Tibial nerve (tissue), 4 donors: ENCODE measurements around the gene CHCHD1. TPM values are rescaled to one million over a fixed set of nuclear protein-coding genes. Genes with fewer than 3 reads are reported as not detected.
A peak's percentile ranks its signal among the peaks of the same experiment; 100 is the strongest.

Source experiments
- DNase-seq, 2 donors: peaks; one replicate each; pipeline ENCODE4 v3.0.0-alpha.2; 2019; ENCODE audit warnings: low spot score in 2 of 2
- H3K27ac ChIP-seq, 4 donors: fragments of 200-600 bp; sonication (generic) in 3 of 4; one replicate each; pipeline ENCODE4 v1.5.1; 2017 to 2019; ENCODE audit warnings: mild to moderate bottlenecking in 1 of 4
- H3K27me3 ChIP-seq, 2 donors: fragments of 200-600 bp; sonication (generic) in 1 of 2; one replicate each; pipeline versions ENCODE4 v1.5.1 to v1.6.0; 2017 to 2019
- H3K36me3 ChIP-seq, 3 donors: fragments of 200-600 bp; sonication (generic); one replicate each; pipeline ENCODE4 v1.5.1; 2018 to 2019
- H3K4me1 ChIP-seq, 4 donors: fragments of 200-600 bp; sonication (generic) in 3 of 4; one replicate each; pipeline ENCODE4 v1.5.1; 2017 to 2019
- H3K4me3 ChIP-seq, 4 donors: fragments of 200-600 bp; sonication (generic) in 3 of 4; one replicate each; pipeline ENCODE4 v1.5.1; 2017 to 2019; ENCODE audit warnings: mild to moderate bottlenecking in 1 of 4, moderate library complexity in 1 of 4
- H3K9me3 ChIP-seq, 4 donors: fragments of 200-600 bp; sonication (generic) in 3 of 4; one replicate each; pipeline ENCODE4 v1.5.1; 2017 to 2019
- CTCF ChIP-seq, 5 experiments: fragments of 200-600 bp in 3 of 5; fragments of 450-650 bp in 2 of 5; sonication (generic) in 3 of 5; IDR thresholded peaks; one replicate each; pipeline ENCODE4 v1.5.1; 2016 to 2019; ENCODE audit warnings: antibody characterized with exemption in 5 of 5, mild to moderate bottlenecking in 3 of 5, moderate library complexity in 2 of 5
- EP300 ChIP-seq, 2 donors: sonication (generic); formaldehyde crosslinking; IDR thresholded peaks; one replicate each; pipeline ENCODE4 v1.6.1; 2017; ENCODE audit warnings: antibody characterized with exemption in 2 of 2, mild to moderate bottlenecking in 1 of 2
- POLR2A ChIP-seq, 2 donors: fragments of 450-650 bp; IDR thresholded peaks; one replicate each; pipeline ENCODE4 v1.6.1; 2017; ENCODE audit warnings: antibody characterized with exemption in 2 of 2, mild to moderate bottlenecking in 2 of 2, moderate library complexity in 2 of 2
- WGBS, 2 donors: methylation state at CpG; one replicate each; pipeline ENCODE4 v1.1.5; 2018; 5-methylcytosine and 5-hydroxymethylcytosine counted together
- total RNA-seq, 4 donors: library from RNA; depleted of rRNA; stranded (reverse); fragments of >200 nt; gene quantifications; one replicate each; pipeline ENCODE4 v1.1.0, GENCODE V29; 2016

The CHCHD1 gene
- total RNA-seq, 4 donors from 2014 or later, result 8.2 to 33.0 (median 16.2) TPM

GRCh38 chr10:73816917-73817729, 35.3 kb downstream of the CHCHD1 start:
- Histone ChIP-seq H3K9me3 (no peaks in the 10 kb centered on the region), H3K36me3 (peaks cover 0 to 57% (median 0%) of the 10 kb centered on the region in 3 donors), H3K27me3 (no peaks in the 10 kb centered on the region), H3K4me1 (peaks cover 0 to 30% (median 3%) of the 10 kb centered on the region in 4 donors), H3K27ac (peak overlapping the region in 3 of 4 donors; percentile 12 to 77 (median 70)), H3K4me3 (no peak overlapping the region)
- DNase-seq, result no peak
- TF ChIP-seq CTCF (IDR thresholded peaks at IDR 0.05) (no peak), POLR2A (IDR thresholded peaks at IDR 0.05) (no peak), EP300 (IDR thresholded peaks at IDR 0.05) (no peak)
- WGBS, 2 donors, result 79 to 83% methylated on average over 10 of the region's 10 CpGs

GRCh38 chr10:73817826-73818225, 36.0 kb downstream of the CHCHD1 start:
- WGBS, 2 donors, result 85 to 95% methylated on average over 4 to 5 of the region's 5 CpGs
- no peak for DNase-seq
- H3K36me3 ChIP-seq, result peaks cover 0 to 63% (median 0%) of the 10 kb centered on the region in 3 donors
- TF ChIP-seq POLR2A (IDR thresholded peaks at IDR 0.05), result no peak
- no peak for TF ChIP-seq CTCF (IDR thresholded peaks at IDR 0.05)
- TF ChIP-seq EP300 (IDR thresholded peaks at IDR 0.05), result no peak
- H3K4me1 ChIP-seq, result peaks cover 0 to 28% (median 0%) of the 10 kb centered on the region in 4 donors
- no peaks in the 10 kb centered on the region for H3K27me3 ChIP-seq
- peak overlapping the region in 2 of 4 donors; percentile 50 to 77 for H3K27ac ChIP-seq
- no peaks in the 10 kb centered on the region for H3K9me3 ChIP-seq
- H3K4me3 ChIP-seq, result no peak overlapping the region

GRCh38 chr10:73818402-73818801, 36.6 kb downstream of the CHCHD1 start:
- peaks cover 0 to 63% (median 0%) of the 10 kb centered on the region in 3 donors for H3K36me3 ChIP-seq
- H3K4me3 ChIP-seq, result no peak overlapping the region
- H3K27ac ChIP-seq, result peak overlapping the region in 2 of 4 donors; percentile 50 to 55
- 72 to 80% methylated on average over 9 to 10 of the region's 10 CpGs for WGBS, 2 donors
- no peaks in the 10 kb centered on the region for H3K27me3 ChIP-seq
- DNase-seq, result no peak
- peaks cover 0 to 28% (median 0%) of the 10 kb centered on the region in 4 donors for H3K4me1 ChIP-seq
- no peaks in the 10 kb centered on the region for H3K9me3 ChIP-seq
- no peak for TF ChIP-seq CTCF (IDR thresholded peaks at IDR 0.05)

GRCh38 chr10:73819081-73819480, 37.2 kb downstream of the CHCHD1 start:
- Histone ChIP-seq H3K4me3 (no peak overlapping the region), H3K36me3 (peaks cover 0 to 63% (median 0%) of the 10 kb centered on the region in 3 donors), H3K9me3 (no peaks in the 10 kb centered on the region), H3K4me1 (peaks cover 0 to 28% (median 0%) of the 10 kb centered on the region in 4 donors), H3K27me3 (no peaks in the 10 kb centered on the region), H3K27ac (peak overlapping the region in 2 of 4 donors; percentile 55 to 60)
- WGBS, 2 donors, result 58 to 60% methylated on average over 5 of the region's 5 CpGs
- DNase-seq, result no peak
- TF ChIP-seq CTCF (IDR thresholded peaks at IDR 0.05) (no peak), EP300 (IDR thresholded peaks at IDR 0.05) (no peak), POLR2A (IDR thresholded peaks at IDR 0.05) (no peak)

GRCh38 chr10:73819513-73820093, 37.8 kb downstream of the CHCHD1 start:
- Histone ChIP-seq H3K27me3 (no peaks in the 10 kb centered on the region), H3K36me3 (peaks cover 0 to 63% (median 0%) of the 10 kb centered on the region in 3 donors), H3K4me3 (no peak overlapping the region), H3K9me3 (no peaks in the 10 kb centered on the region), H3K4me1 (peaks cover 0 to 28% (median 0%) of the 10 kb centered on the region in 4 donors), H3K27ac (peak overlapping the region in 2 of 4 donors; percentile 55 to 60)
- no peak for TF ChIP-seq EP300 (IDR thresholded peaks at IDR 0.05)
- TF ChIP-seq POLR2A (IDR thresholded peaks at IDR 0.05), result no peak
- TF ChIP-seq CTCF (IDR thresholded peaks at IDR 0.05), result no peak
- WGBS, 2 donors, result 62 to 65% methylated on average over 7 to 20 of the region's 20 CpGs
- DNase-seq, result no peak
